Stimulated activated CD8-positive, alpha-beta memory T cell treated with anti-CD3 and anti-CD28 coated beads, Interleukin-15, amount 100 ng/mL, for 24 hours (primary cell): ENCODE data around the gene RPS6KL1.

Source experiments
- DNase-seq: peaks from one replicate; pipeline ENCODE4 v3.0.0-alpha.2; 2020; ENCODE audit warnings: low read depth

The RPS6KL1 gene

GRCh38 chr14:74951443-74952179 is 28.6 kb upstream of the RPS6KL1 start:
- DNase-seq: no peak

GRCh38 chr14:74950795-74951442 is 27.9 kb upstream of the RPS6KL1 start:
- no peak for DNase-seq

GRCh38 chr14:74949859-74950573 is 27.0 kb upstream of the RPS6KL1 start:
- no peak for DNase-seq

GRCh38 chr14:74949191-74949601 is 26.1 kb upstream of the RPS6KL1 start:
- DNase-seq: no peak

GRCh38 chr14:74948228-74949175 is 25.4 kb upstream of the RPS6KL1 start:
- DNase-seq: no peak

GRCh38 chr14:74947353-74948227 is 24.5 kb upstream of the RPS6KL1 start:
- DNase-seq: no peak

- no peak for DNase-seq
These were observed 23.7 kb upstream of the RPS6KL1 start for GRCh38 chr14:74946659-74947281.

GRCh38 chr14:74945852-74946658 is 23.0 kb upstream of the RPS6KL1 start:
- no peak for DNase-seq

GRCh38 chr14:74945261-74945851 is 22.3 kb upstream of the RPS6KL1 start:
- DNase-seq: no peak

GRCh38 chr14:74942608-74943007 is 19.5 kb upstream of the RPS6KL1 start:
- no peak for DNase-seq

GRCh38 chr14:74942181-74942580 is 19.1 kb upstream of the RPS6KL1 start:
- DNase-seq: no peak

- no peak for DNase-seq
These were observed 18.6 kb upstream of the RPS6KL1 start for GRCh38 chr14:74941676-74942097.

GRCh38 chr14:74940956-74941565 is 18.0 kb upstream of the RPS6KL1 start:
- DNase-seq: no peak

- DNase-seq: no peak
These were observed 15.8 kb upstream of the RPS6KL1 start for GRCh38 chr14:74938531-74939495.

GRCh38 chr14:74937171-74937570 is 14.1 kb upstream of the RPS6KL1 start:
- DNase-seq: no peak

- DNase-seq: no peak
These were observed 13.7 kb upstream of the RPS6KL1 start for GRCh38 chr14:74936731-74937130.

GRCh38 chr14:74936151-74936550 is 13.1 kb upstream of the RPS6KL1 start:
- DNase-seq: no peak

GRCh38 chr14:74935360-74935680 is 12.3 kb upstream of the RPS6KL1 start:
- DNase-seq: no peak
